Effector CD8-positive, alpha-beta T cell (primary cell): ENCODE results near the gene GRIK2.

ENCODE experiments used
- DNase-seq: peaks from one replicate; lab custom pipeline; 2025; lab: John Stamatoyannopoulos, UW

GRIK2 gene

DNA sequence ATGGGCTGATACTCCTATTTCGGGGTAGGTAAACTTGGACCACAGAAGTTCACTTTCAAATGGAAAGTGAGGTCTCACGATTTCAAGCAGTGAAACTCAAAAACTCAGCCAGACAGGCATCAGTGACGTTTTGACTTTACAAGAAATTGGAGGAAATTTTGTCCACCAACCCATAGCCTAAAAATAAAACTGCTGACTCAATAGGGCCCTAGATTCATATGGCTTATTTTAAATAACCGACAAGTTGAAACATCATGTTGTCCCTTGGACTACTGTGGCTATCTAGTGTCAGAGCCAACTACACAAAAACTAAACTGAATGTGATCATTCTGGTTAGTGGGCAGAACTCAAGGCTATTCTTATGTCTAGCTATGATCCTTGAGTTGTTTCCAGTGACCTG, 486.3 kb downstream of the GRIK2 start:
- no peak for DNase-seq

- DNase-seq: no peak
Measured at GRCh38 chr6:101883505-101883904, 490.0 kb downstream of the GRIK2 start.

GRCh38 chr6:101887532-101887931, 494.0 kb downstream of the GRIK2 start:
- no peak for DNase-seq

- no peak for DNase-seq
Measured at GRCh38 chr6:101907356-101908217, 514.1 kb downstream of the GRIK2 start.

DNA sequence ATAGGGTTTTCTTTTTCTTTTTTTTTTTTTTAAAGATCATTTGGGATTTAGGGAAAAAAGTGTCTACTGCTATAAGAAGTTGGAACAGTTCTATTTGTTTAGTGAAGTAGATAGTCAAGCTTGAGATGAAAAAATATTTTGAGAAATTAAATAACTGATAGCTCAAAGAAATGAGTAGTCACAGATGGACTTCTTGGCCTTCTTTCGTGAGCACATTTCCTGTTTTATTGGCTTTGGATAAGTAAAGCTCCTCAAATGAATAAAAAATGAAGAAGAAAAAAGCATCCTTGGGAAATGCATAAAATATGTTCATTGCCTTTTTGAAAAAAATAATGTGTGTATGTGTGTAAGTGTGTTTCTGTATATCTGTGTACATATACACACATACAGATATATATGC, 515.9 kb downstream of the GRIK2 start:
- DNase-seq: no peak

- DNase-seq: no peak
Measured at GRCh38 chr6:101912311-101912710, 518.8 kb downstream of the GRIK2 start.

GRCh38 chr6:101918471-101918870, 525.0 kb downstream of the GRIK2 start:
- no peak for DNase-seq

DNA sequence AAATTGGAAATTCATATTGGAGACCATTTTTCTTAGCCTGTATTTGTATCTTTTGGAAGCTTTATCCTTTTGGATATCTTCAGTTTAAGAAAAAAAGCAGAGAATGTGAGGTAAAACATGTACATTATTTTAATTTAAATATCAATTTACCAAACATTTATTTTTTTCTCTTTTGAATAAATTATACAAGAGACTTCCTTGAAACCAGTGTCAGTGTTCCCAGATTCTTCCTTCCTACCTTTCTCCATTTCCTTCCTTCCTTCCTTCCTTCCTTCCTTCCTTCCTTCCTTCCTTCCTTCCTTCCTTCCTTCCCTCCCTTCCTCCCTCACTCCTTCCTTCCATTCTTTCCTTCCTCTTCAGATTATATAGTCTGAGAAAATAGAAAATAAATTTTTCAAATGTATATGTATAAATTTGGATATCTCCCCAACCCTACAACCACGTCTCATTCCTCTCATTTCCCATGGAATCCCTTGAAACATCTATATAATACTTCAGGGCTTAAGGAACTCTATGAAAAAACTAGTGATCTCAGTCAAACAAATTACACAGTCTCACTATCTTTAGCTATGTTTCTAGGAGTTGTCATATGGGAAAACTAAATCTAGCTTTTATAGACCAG, 528.4 kb downstream of the GRIK2 start:
- DNase-seq: no peak

DNA sequence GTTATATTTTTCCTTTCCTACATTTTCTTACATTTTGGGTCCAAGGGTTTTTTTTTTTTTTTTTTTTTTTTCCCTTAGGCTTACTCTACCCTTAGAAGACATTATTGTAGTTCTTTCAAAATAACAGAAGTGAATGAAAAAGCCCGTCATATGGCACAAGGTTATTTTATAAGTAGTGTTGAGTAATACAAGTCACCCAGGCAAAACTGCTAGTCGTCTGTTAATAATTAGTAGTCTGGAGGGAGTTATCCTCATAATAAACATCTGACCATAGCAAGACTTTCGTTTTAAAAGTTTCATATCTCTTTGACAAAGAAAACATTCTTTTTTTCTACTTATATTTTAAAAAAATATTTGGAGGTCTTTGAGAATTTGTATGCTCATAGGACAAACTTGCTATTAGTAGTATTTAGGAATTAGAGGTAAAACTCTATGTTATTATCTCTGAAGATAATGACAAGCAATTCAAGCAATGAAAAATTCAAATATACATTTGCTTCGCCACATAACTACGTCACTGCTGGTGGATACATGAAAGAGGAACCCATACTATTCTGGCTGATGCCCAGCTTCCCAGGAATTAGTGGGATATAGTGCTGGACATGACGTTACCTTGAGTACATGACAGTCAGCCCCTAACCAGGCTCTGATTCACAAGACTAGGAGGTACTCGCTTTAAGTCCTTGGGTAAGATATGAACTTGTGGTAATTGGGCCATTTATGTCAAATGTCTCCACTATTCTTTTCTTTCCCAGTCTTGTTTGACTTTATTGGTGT, 532.8 kb downstream of the GRIK2 start:
- no peak for DNase-seq

- DNase-seq: no peak
Measured at GRCh38 chr6:101931766-101932165, 538.3 kb downstream of the GRIK2 start.

- no peak for DNase-seq
Measured at GRCh38 chr6:101932704-101933103, 539.2 kb downstream of the GRIK2 start.

DNA sequence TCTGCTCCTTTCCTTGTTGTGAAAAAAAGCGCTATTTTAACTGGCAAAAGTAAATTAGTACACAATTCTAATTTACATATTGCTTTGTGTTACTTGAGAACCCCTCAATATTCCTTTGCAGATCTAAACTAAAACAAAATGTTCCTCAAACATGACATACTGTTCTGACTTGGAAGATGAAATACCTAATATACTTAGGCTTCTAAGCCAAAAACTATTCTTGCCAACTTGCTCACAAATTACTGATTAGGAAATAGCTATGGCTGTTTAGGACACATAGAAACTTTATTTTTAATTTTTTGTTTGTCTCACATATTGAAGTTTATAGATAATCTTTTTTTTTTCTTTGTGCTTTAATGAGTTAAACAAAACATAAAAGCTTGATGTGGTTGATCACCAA, 542.2 kb downstream of the GRIK2 start:
- no peak for DNase-seq

DNA sequence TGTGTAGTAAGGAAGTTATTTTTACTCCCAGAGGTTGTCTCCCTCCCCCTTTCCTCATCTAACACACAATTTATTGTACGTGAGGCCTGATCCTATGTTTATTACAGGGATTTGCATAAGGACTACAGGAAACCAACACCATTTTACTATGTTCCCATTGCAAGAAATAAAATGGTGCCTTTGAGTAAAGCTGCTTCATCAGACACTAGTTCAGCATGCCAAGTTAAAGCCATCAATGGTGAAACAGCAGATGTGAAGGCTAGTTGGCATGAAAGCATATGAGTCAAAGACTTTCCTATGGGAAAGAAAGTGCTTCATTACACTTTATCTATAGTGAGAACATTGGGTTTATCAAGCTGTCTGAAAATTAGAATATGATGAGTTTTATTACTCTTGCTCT, 543.0 kb downstream of the GRIK2 start:
- DNase-seq: no peak

GRCh38 chr6:101937108-101937507, 543.6 kb downstream of the GRIK2 start:
- no peak for DNase-seq

DNA sequence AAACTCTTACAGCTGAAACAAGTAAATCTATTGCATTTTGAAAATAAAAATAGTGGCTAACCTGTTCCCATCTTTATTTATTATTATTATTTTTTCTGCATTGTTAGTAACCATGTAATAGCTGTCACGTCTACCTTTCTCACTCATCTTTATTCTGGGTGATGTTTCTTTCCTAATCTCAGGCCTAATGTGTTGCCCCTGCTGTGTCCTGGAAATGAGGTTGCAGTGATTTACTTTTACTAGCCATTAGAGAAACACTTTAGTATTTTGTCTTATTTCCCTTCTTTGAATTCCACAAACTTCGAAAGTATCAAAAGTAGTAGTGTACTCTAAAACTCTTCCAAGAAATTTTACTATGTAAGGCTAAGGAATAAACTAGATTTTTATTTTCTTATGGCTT, 546.9 kb downstream of the GRIK2 start:
- DNase-seq: no peak

DNA sequence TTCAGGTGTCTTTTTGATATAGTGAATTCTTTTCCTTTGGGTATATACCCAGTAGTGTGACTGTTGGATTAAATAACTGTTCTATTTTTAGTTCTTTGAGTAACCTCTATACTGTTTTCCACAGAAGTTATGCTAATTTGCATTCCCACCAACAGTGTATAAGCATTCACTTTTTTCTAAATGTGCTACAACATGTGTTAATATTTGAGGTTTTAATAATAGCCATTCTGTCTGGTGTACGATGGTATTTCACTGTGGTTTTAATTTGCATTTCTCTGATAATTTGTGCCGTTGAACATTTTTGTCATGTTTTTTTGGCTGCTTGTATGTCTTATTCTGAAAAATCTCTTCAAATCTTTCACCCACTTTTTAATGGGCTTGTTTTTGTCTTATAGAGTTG, 563.5 kb downstream of the GRIK2 start:
- no peak for DNase-seq

DNA sequence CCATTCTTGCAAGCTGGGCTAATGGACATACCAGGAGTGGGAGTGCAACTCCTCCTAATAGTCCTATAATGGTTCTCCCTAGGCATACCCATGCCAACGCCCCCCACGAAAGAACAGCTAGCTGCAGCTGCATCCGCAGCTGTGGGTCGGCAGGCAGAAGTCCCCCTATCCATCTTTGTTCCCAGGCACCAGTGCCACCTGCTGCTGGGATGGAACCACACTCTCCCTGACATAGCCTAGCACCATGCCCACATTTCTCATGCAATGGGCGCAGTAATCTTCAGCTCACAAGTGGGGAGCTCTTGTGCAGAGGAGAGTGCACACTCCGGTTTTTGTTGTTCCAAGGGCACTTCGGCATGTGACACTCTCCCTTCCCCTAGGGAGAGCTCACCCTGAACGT, 567.8 kb downstream of the GRIK2 start:
- no peak for DNase-seq

DNA sequence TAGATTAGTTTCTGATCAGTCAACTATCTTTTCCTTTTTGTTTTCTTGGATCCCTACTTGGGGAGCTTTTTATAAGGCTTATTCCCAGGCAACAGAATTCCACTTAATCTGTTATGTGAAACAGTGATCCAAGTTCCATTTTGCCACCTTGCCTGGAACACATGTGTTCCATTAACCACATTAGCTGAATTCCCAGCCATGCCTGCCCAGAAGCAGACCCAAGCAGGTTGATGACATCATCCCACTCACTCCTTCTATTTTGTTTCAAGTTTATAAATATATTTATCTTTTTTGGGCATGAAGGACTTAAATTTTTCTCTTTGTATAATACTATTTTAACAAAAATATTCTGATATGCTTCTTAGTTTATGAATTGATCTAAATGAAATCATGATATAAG, 587.4 kb downstream of the GRIK2 start:
- DNase-seq: no peak

GRCh38 chr6:101986476-101986875, 593.0 kb downstream of the GRIK2 start:
- no peak for DNase-seq

DNA sequence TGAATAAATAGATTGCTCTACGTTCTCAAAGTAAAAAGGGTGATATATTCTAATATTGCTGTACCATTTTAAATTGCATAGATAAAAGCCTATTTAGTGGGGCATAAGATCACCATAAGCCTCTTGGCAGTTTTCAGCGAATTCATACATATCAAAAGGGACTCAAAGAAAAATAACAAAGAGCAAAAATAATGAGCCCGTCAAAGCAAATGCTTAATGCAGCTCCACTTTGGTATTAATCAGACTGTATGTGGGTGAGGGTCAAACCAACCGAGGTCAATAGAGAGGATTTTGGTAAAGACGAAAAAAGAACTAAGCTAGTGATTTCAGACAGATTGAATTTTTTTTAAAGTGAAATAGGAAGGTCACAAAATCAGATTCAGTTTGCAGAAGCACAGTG, 598.8 kb downstream of the GRIK2 start:
- no peak for DNase-seq

DNA sequence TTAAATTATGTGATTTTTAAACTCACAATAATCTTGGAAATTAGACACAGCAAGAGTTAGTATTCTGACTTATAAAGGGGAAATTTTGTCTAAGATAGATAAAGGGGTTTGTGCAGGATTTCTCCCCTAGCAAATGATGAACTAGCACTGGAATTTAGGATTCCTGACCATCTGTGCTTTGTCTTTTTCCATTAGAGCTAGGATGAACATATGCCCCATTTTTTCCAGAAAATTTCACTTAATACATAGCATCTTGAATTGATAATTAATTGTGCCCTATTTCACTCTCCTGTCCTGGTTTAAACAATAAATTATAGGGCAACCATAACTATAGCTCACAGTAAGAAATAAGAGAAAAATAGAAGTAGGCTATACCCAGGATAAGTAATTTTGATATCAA, 601.0 kb downstream of the GRIK2 start:
- no peak for DNase-seq

GRCh38 chr6:102015431-102015830, 621.9 kb downstream of the GRIK2 start:
- no peak for DNase-seq

GRCh38 chr6:102022281-102022680, 628.8 kb downstream of the GRIK2 start:
- no peak for DNase-seq
